Measurements from ENCODE around the gene EEF1A2.
A peak's percentile ranks its signal among the peaks of the same experiment; 100 is the strongest.

The EEF1A2 gene

DNA sequence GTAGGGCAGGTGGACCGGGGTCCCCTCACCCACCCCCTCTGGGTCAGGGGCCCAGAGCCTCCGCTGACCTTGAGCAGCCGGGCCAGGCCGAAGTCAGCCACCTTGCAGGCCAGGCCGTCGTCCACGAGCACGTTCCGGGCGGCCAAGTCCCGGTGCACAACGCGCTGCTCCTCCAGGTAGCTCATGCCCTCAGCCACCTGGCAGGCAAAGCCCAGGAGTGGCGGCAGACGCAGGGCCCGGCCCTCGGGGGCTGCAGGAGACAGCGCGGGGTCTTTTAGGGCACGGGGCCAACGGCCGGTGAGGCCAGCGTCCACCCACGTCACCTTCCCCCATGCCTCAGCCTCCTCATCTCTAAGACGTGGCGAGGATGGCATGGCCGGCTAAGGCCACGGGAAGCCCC lies 42.5 kb upstream of the EEF1A2 start:
- no peaks in the 10 kb centered on the region for H3K36me3 ChIP-seq (replicated peaks)
- H3K9me3 ChIP-seq = no peaks in the 10 kb centered on the region
- DNase-seq (ENCODE audit: low spot score in 2 of 2) = no peak
- no peaks in the 10 kb centered on the region for H3K4me1 ChIP-seq
- H3K4me3 ChIP-seq = no peak overlapping the region
- in situ Hi-C loops (cut with MboI; ENCODE audit: low sequenced_read_pairs) = loop anchor here (5.0 kb wide), 1 partner anchor 436 kb away; the partner anchor contains the start of gene SAMD10
- H3K27me3 ChIP-seq (ENCODE audit: low read depth) = peaks cover 3% of the 10 kb centered on the region; the same call in 1 of the 2 replicates

DNA sequence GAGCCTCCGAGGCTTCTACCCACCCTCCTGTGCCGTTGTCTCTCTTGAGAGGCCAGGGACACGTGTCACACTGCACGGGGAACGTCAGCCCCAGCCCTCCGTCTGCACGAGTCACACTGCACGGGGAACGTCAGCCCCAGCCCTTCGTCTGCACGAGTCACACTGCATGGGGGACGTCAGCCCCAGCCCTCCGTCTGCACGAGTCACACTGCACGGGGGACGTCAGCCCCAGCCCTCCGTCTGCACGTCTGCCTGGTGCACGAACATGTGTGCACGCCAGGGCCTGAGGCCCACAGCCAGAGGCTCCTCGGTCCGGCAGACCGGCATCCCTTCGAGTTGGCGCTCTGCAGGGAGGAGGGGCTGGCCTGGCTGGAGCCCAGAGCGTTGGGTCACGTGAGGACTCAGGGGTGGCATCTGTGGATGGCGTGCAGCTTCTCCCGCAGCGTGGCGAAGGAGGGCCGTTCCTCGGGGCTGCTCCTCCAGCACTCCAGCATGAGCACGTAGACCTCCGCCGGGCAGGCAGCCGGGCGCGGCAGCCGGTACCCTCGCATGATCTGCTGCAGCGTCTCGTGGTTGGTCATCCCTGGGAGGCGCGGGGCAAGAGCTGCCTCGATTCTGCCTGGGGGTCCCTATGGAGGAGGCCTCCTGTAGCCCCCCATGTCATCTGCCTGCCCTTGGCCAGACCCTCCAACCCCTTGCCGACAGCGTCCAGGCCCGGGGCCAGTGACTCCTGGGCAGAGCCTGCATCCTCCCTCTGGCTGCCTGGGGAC lies 41.7 kb upstream of the EEF1A2 start:
- Histone ChIP-seq H3K36me3 (replicated peaks) (no peaks in the 10 kb centered on the region), H3K27me3 (ENCODE audit: low read depth) (peaks cover 3% of the 10 kb centered on the region; the same call in 1 of the 2 replicates), H3K4me1 (no peaks in the 10 kb centered on the region), H3K9me3 (no peaks in the 10 kb centered on the region), H3K4me3 (no peak overlapping the region)
- in situ Hi-C loops (cut with MboI; ENCODE audit: low sequenced_read_pairs) = loop anchor here (5.0 kb wide), 1 partner anchor 437 kb away; the partner anchor contains the start of gene SAMD10
- DNase-seq (ENCODE audit: low spot score in 2 of 2) = no peak

DNA sequence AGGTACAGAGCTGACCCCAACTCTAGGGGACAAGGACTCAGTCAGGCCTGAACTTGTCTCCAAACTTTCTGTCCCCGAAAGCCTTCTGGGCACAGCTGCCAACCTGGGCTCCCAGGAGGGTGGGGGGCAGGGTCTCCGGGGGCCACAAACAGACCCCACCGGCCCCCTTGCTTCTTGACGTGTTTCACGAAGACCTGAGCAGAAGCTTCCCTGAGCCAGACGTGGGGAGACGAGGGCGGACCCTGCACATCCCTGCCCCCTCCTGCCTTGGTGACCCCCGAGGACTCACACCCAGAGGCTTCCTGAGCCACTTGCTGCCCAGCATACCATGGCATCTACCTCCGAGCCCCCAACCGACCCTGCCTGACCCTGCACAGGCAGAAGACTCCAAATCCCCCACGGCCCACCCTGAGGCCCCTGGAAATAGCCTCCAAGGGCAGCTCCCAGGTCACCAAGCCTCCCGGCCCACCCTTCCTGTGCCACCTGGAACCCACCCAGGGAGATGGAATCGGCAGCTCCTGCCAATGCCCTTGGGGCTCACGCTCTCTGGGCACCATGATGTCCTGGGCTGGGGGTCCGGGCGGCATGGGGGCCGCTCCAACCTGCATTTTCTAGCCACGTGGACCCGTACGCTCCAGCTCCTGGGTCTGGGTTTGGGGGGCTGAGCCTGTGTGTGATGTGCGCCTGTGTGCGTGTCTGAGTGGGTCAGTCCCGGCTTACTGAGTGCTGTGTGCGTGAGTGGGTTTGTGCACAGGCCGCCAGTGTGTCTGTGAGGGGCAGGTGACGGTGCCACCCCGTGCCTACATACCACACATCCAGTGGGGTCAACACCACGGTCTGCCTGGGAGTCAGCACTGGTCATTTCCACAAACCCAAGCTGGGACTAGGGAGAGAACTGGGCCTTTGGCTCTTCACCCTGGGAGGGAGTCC lies 40.8 kb upstream of the EEF1A2 start:
- Histone ChIP-seq H3K27me3 (ENCODE audit: low read depth) (no peaks in the 10 kb centered on the region), H3K4me3 (no peak overlapping the region), H3K36me3 (replicated peaks) (no peaks in the 10 kb centered on the region), H3K9me3 (no peaks in the 10 kb centered on the region), H3K4me1 (no peaks in the 10 kb centered on the region)
- in situ Hi-C loops (cut with MboI; ENCODE audit: low sequenced_read_pairs) = loop anchor here (5.0 kb wide), 1 partner anchor 438 kb away; the partner anchor contains the start of gene SAMD10
- DNase-seq (ENCODE audit: low spot score in 2 of 2) = no peak

DNA sequence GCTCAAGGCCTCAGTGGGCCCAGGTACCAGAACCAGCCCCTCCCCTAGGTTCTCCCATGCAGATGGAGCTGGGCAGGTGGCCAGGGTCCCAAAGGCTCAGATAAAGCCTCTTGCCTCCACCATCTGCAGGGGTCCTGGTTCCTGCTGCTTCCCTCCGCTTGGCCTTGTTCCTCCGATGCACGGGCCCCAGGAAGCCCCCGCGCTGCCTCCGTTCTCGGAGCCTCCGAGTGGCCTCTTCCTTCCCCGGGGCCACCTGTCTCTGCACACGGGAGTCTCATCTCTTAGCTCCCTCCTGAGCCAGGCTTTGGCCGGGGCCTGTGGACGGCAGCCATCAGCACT lies 40.2 kb upstream of the EEF1A2 start:
- Histone ChIP-seq H3K9me3 (no peaks in the 10 kb centered on the region), H3K27me3 (ENCODE audit: low read depth) (no peaks in the 10 kb centered on the region), H3K4me3 (no peak overlapping the region), H3K36me3 (replicated peaks) (no peaks in the 10 kb centered on the region), H3K4me1 (no peaks in the 10 kb centered on the region)
- in situ Hi-C loops (cut with MboI; ENCODE audit: low sequenced_read_pairs) = no loop called here
- DNase-seq (ENCODE audit: low spot score in 2 of 2) = no peak

DNA sequence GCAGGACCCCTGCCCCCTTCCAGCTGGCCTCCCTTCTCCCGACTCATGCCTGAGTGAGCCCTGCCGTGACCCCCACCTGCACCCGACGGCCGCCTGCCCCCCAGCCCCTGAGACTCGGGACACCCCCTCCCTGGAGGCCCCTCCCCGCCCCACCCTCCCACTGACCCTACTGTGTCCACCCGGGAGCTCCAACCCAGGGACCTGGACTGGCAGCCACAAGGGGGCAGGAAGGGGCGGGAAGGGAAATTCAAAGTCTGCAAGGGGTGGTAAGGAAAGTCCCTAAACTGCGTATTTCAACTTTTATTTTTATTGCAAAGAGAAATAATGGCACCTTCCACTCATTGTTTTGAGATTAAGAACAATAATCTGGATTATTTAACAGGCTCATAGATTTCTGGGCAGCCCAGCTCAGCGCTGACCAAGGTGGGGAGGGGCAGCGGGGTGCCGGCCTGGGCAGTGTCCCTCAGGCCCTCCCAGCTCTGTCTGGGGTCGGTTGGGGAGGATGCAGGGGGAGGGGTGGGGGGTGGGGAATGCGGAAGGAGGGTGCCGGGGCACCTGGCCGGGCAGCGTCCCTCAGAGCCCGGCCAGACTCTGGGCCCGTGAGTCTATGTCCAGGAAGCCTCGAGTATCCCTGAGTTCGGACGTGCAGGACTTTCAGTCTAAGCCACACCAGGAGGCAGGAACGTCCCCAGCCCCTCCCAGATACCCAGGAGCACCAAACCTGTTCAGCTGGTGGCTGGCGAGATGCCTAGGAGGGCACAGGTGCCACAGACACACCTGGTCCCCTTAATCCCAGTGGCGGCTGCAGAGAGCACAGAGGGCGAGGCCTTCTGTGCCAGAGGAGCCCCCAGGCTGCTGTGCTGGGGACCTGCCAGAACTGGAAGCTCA lies 39.6 kb upstream of the EEF1A2 start:
- no peaks in the 10 kb centered on the region for H3K4me1 ChIP-seq
- H3K27me3 ChIP-seq (ENCODE audit: low read depth) = no peaks in the 10 kb centered on the region
- H3K4me3 ChIP-seq = peak overlapping the region; percentile 14; the same call in 1 of the 2 replicates
- no peak for DNase-seq (ENCODE audit: low spot score in 2 of 2)
- no peaks in the 10 kb centered on the region for H3K36me3 ChIP-seq (replicated peaks)
- in situ Hi-C loops (cut with MboI; ENCODE audit: low sequenced_read_pairs) = no loop called here
- no peaks in the 10 kb centered on the region for H3K9me3 ChIP-seq

DNA sequence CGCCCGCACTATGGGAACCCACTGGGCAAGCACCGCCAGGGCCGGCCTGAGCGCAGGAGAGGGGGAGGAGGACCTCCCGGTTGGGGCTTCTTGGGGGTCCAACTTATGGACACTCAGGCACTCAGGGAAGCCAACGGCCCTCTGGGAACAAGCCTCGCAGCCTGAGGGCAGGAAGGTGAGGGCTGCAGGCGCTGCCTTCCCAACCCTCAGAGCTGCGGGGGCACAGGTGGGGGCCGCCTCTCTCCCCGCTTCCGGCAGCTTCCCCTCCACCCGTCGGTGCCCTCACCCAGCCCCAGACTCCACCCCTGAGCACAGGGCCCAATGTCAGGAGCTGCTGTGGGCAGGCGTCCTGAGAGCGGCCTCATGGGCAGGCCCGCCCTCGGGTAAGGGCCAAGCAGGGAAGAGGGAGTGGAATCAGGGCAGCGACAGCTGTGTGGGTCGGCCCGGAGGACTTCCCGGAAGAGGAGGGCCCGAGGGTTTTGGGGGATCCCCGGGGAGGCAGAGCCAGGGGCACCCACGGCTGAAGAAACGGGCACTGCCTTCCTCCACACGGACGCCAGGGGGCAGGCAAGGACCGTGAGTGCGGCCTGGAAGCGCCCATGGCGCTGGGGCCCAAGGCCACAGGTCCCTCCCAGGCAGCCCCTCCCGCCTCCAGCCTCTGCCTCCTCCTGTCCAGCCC lies 38.8 kb upstream of the EEF1A2 start:
- in situ Hi-C loops (cut with MboI; ENCODE audit: low sequenced_read_pairs) = no loop called here
- DNase-seq (ENCODE audit: low spot score in 2 of 2) = peak; percentile 76 to 89
- no peaks in the 10 kb centered on the region for H3K27me3 ChIP-seq (ENCODE audit: low read depth)
- H3K36me3 ChIP-seq (replicated peaks) = no peaks in the 10 kb centered on the region
- H3K4me1 ChIP-seq = no peaks in the 10 kb centered on the region
- H3K4me3 ChIP-seq = peak overlapping the region; percentile 14; the same call in 1 of the 2 replicates
- no peaks in the 10 kb centered on the region for H3K9me3 ChIP-seq

DNA sequence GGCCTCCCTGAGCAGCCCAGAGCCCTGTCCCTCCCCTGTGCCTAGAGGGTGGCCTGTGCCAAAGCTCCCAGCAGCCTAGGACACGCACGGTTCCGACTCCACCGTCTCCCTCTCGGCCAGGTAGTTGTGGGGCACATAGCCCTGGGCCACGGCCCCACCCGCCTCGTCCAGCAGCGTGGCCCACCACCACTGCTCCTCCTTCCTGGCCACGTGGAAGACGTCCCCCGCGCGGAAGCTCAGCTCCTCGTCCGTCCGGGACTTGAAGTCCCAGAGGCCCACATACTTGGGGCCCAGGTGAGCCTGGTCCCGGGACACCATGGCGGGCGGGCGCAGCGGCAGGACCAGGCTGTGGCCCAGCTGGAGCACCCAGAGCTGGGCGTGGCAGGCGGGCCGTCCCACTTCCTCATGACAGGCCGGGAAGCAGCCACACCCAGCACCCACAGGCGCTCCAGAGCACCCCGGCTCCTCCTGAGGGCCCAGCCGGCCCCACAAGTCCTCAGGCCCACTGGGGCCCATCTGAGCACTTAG lies 38.2 kb upstream of the EEF1A2 start, which contains the start of gene PTK6:
PTK6 (minus strand) TSS at position 380 of the 528 bp plus-strand sequence; CDS start at position 318, 62 bp downstream.
- DNase-seq (ENCODE audit: low spot score in 2 of 2) = no peak
- H3K9me3 ChIP-seq = no peaks in the 10 kb centered on the region
- H3K4me1 ChIP-seq = no peaks in the 10 kb centered on the region
- H3K4me3 ChIP-seq = peak within 1 kb of the TSS; percentile 14; the same call in 1 of the 2 replicates
- H3K36me3 ChIP-seq (replicated peaks) = no peaks in the 10 kb centered on the region
- H3K27me3 ChIP-seq (ENCODE audit: low read depth) = no peaks in the 10 kb centered on the region
- in situ Hi-C loops (cut with MboI; ENCODE audit: low sequenced_read_pairs) = no loop called here

DNA sequence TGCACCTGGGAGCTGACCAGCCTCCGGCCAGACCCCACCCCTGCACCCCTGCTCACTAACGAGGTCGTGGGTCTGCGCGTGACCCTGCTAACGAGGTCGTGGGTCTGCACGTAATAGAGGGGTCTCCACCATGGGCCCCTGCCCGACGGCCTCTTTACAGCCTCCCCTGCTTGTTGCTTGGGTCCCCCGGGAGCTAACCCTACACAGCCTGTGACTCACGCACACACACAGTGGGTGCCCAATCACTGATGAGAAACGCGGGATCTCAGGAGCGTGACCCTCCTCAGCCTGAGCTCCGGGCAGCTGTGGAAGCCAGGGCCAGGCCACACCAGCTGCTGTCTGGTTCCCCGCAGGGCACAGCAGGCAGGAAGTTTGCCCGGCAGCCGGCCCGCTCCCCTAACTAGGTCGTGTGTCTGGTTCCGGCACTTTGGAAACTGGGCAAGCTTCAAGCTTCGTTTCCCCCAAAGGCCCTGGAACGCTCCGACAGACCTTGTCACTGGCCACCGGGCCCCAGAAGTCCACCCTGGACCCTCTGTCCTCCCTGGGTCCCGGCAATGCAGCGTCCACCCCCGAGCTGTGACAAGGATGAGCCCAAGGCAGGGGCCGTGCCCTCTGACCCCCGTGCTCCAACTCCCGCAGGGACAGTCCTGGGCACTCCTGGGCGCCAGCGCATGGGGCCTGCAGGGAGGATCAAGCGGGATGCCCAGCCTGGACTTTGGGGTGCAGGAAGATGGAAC lies 37.5 kb upstream of the EEF1A2 start:
- no peaks in the 10 kb centered on the region for H3K27me3 ChIP-seq (ENCODE audit: low read depth)
- H3K9me3 ChIP-seq = no peaks in the 10 kb centered on the region
- in situ Hi-C loops (cut with MboI; ENCODE audit: low sequenced_read_pairs) = no loop called here
- H3K4me1 ChIP-seq = no peaks in the 10 kb centered on the region
- DNase-seq (ENCODE audit: low spot score in 2 of 2) = no peak
- no peaks in the 10 kb centered on the region for H3K36me3 ChIP-seq (replicated peaks)
- no peak overlapping the region for H3K4me3 ChIP-seq

DNA sequence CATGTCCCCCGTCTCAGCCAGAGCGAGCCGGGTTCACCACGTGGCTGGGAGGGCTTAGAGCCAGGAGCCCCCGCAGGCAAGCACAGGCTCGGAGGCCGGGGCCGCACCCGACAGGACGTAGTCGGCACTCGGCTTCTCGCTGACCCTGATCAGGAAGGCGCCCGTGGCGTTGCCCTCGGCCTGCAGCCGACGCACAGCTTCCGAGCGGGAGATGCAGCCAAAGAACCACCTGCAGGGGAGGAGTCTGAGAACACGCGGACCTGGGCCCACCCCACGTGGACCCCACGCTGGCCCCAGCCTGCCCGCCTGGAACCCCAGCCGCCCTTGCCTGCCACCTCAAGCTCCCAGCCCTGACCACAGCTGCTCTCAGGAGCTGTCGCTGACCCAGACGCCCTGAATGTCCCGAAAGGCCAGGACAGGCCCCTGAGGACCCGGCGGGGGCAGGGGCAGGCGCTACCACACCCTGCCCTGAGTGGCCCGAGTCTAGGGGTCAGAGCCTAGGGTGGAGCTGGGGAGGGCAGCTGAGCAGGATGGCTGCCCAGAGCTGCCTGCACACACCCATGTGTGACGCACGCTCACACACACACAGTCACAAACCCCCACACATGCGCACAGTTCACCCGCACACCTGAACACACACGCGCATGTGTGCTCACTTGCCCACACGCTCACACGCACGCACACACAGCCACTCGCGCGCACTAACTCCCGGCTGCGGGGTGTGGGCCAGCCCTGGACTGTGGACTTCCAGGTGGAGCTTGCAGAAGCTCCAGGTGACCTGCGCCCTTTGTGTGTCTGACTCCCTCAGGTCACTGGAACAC lies 36.2 kb upstream of the EEF1A2 start:
- no peak overlapping the region for H3K4me3 ChIP-seq
- no peaks in the 10 kb centered on the region for H3K36me3 ChIP-seq (replicated peaks)
- no peaks in the 10 kb centered on the region for H3K9me3 ChIP-seq
- no peaks in the 10 kb centered on the region for H3K27me3 ChIP-seq (ENCODE audit: low read depth)
- H3K4me1 ChIP-seq = no peaks in the 10 kb centered on the region
- DNase-seq (ENCODE audit: low spot score in 2 of 2) = no peak
- in situ Hi-C loops (cut with MboI; ENCODE audit: low sequenced_read_pairs) = no loop called here

DNA sequence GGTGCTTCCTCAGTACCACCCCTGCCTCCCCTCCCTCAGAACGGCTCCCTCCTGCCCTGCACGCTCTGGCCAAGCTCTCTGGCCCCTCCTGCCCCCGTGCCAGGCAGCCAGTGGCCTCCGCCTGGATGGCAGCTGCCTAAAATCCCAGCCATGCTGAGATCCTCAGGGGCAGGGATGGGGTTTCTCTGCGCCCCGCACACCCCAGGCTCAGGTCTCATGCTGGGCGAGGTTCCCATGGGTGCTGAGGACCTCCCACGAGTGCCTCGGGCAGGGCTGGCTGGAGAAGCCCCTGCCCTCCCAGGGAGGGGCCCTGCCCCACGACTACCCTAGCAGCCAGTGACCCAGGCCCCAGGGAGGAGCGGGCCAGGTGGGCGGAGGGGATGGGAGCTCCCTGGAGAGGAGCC lies 35.5 kb upstream of the EEF1A2 start:
- Histone ChIP-seq H3K9me3 (no peaks in the 10 kb centered on the region), H3K27me3 (ENCODE audit: low read depth) (no peaks in the 10 kb centered on the region), H3K36me3 (replicated peaks) (no peaks in the 10 kb centered on the region), H3K4me3 (no peak overlapping the region), H3K4me1 (no peaks in the 10 kb centered on the region)
- DNase-seq (ENCODE audit: low spot score in 2 of 2) = no peak
- in situ Hi-C loops (cut with MboI; ENCODE audit: low sequenced_read_pairs) = no loop called here

DNA sequence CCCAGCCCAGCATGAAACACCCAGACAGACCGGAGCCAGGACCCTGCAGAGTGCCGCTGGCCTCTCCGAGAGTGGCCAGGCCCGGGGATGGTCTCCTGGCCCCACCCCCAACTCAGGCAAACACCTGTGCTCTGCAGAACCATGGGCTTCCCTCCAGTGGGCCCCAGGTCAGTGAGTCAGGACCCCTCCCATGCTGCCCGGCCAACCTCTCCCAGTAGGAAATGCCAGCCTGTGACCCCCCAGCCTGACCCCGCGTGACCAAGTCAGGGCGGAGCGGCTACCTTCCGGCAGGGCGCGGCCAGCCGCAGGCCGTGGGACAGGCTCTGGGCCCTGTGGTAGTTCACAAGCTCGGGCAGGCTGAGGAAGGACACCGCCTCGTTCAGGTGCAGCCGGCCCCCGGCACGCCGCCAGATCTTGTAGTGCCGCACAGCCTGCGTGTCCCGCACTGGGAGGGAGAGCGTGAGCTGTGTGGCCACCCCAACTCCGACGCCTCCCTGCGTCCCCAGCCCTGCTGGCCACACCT lies 35.0 kb upstream of the EEF1A2 start:
- no peaks in the 10 kb centered on the region for H3K4me1 ChIP-seq
- H3K4me3 ChIP-seq = no peak overlapping the region
- H3K36me3 ChIP-seq (replicated peaks) = no peaks in the 10 kb centered on the region
- no peaks in the 10 kb centered on the region for H3K9me3 ChIP-seq
- in situ Hi-C loops (cut with MboI; ENCODE audit: low sequenced_read_pairs) = no loop called here
- DNase-seq (ENCODE audit: low spot score in 2 of 2) = no peak
- H3K27me3 ChIP-seq (ENCODE audit: low read depth) = no peaks in the 10 kb centered on the region

Data from HAP-1 (cell line).